Cerebellar nuclear complex (tissue), 1 donor: Measurements from ENCODE around the gene RPUSD3.
"Not testable (repeated sequence)": the region's sequence is repeated elsewhere in the genome, so short reads cannot be mapped to it uniquely, and the experiment has no call there.

ENCODE experiments used
- DNase-seq, 2 experiments: peaks; one replicate each; lab custom pipeline; 2025; lab: John Stamatoyannopoulos, UW

The RPUSD3 gene

DNA sequence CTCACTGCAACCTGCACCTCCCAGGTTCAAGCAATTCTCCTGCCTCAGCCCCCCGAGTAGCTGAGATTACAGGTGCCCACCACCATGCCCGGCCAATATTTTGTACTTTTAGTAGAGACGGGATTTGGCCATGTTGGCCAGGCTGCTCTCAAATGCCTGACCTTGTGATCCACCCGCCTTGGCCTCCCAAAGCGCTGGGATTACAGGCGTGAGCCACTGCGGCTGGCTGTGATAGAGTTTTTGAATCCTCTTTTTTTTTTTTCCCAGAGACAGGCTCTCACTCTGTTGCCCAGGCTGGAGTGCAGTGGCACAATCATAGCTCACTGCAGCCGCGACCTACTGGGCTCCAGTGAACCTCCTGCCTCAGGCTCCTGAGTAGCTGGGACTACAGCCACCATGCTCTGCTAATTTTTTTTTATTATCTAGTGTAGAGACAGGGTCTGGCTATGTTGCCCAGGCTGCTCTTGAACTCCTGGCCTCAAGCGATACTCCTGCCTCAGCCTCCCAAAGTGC is 21.4 kb upstream of the RPUSD3 start:
- DNase-seq = not testable (repeated sequence)

DNA sequence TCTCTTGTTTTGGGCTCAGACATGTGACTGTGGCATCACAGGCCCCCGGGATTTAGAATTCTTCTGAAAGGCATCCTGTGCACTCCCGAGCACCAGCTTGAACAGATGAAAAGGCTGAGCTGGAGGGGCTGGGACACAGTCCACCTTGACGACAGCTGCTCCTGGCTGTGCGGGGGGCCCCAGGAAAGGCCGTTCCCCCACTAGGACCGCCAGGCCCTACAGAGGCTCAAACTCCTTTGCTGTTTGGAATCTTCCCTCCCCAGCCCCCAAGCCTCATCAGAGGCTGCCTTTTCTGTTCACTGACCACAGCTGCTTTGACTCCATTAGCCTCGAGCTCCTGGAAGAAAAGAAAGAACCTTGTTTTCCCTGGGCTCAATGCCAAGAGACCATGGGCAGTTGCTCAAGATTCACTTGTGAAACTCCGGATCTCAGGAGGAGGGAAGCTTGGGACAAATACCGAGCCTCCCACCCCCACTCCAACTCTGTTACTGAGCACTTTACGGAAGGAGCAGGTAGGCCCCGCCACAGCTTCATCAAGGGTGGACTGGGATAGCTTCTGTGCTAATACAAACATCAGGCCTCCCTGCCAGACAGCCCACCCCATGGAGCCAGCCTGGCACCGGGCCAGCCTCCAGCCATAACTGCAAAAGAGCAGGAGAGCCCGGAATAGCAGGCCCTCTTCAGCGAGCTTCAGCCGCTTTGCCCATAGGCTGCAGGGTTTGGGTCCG is 20.6 kb upstream of the RPUSD3 start:
- DNase-seq = no peak

DNA sequence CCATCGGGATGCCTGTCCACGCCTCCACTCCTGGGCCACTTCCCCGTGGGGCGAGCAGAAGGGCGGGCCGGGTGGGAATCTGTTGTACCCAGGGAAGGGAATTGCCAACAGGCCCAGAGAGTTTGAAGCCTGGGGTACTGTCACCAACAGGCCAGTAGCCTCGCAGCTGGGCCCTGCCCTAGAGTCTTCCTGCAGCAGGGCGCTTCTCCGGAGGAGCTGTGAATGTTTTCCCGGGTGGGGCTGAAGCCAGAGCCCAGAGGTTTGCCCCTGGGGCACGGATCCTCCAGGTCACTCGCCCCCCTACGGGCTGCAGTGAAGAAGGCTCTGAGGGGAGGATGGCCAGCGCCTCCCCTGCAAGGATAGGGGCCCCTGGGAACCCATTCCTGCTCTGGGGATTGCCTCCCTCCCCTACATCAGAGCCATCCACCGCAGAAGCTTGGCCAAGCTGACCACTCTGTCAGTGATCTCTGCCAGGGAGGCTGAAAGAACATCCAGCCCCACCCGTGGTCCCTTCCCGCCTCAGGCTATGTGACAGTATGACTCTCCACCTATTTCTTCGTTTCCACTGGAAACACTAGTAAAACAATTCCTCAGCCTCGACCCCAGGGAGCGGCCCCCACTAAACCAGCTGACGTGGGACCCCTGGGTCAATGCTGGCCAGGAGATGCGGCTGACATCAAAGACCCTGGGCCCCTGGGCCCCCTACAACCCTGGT is 19.4 kb upstream of the RPUSD3 start:
- DNase-seq = no peak

DNA sequence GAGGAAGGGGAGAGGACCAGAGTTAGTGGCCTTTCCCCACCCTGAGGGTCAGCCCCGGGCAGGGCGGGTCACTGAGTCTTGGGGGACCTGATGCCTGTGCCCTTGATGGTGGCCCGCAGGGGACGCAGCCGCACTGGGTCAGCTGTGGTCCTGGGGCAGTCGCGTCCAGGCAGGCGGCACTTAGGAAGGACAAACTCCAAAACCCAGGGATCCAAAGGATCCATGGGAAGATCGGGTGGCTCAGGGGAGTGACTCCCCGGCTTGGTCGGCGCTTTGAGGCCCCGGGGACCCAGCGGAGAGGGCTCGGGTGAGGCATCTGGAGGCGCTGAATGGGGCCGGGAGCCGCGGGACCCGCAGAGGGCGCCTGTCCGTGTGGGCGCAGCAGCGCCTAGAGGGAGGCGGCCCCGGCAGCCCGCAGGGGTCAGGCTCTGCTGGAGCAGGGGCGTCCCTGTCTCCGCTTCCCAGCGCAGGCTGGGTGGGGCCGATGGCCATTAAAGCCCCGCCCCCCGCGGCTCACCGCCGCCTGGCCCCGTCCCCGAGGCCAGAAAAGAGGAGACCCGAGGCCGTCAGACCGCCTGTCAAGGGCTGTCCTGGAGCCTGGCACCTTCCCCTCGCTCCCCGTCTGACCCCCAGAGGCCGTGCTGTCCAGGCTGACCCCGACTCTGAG is 18.7 kb upstream of the RPUSD3 start:
- DNase-seq = no peak

DNA sequence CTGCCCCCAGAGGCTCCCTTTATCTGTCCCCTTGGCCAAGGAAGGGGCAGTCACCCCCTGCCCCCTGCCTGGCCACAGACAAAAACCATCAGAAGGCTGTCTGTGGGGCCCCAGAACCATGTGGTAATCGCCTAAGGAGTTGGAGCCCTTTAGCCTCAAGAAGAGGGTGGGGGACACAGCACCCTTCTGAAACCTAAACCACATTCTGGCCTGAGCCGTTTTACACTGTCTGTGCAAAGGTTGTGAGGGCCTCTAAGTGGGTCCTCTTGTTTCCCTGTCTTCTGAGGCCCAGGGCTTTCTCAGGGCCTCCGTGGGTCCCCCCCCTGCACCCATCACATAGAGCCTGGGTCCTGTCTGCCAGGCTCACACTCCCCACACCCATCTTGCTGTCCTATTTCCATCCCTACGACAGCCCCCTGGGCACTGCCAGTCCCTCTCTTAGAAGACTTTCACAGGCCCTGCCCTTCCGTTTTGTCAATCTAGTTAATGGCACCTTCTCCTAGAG is 17.9 kb upstream of the RPUSD3 start:
- no peak for DNase-seq

DNA sequence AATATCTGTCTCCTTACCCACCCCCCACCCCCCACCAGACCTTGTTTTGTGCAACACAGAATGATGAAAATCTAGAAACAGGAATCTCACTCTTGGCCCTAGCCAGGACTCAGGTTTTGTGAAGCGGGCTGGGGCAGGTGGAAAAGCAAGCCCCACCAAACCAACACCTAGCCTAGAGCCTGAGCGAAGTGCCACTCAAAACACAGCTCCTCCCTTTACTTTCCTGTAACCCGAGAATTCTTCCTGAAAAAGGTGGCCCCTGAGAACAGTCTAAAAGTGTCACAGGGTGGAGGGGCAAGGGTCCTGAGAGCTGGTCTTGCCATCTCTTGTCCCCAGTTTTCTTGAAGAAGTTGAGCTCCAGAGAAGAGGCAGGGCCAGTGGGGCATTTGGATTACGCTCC is 17.4 kb upstream of the RPUSD3 start:
- DNase-seq = no peak

DNA sequence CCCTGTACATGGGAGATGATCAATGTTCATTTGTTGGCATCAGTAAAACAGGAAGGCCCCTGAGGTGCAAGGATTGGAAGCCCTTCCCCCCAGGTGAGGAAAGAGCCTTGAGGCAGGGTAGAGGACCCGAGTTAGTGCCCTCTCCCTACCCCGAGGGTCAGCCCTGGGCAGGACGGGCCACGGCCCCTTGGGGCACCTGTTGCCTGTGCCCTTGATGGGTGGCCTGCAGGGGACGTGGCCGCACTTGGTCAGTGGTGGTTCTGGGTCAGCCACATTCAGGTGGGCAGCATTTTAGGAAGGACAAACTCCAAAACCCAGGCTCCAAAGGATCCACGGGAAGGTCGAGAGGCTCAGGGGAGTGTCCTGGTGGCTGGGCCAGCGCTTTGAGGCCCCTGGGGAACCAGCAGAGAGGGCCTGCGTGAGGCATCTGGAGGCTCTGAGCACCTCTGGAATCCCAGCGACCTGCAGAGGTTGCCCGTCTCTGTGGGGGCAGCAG is 15.8 kb upstream of the RPUSD3 start:
- no peak for DNase-seq

DNA sequence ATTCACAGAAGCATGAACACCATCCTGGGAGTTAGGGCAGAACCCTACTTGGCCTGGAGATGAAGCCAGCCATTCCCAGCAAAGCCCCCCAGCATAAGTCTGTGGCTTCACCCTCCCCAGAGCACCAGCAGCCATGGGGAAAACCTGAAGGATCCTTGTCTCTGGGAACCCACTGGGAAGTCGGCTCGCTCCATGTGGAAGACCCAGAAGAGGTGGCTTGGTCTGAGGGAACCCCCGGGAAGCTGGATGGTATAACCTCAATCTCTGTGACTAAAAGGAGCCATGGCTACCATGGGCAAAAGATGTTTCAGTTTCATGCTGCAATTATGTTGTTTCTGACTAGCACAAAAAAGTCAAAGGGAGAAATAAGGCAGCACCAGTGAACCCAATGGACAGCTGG is 11.8 kb upstream of the RPUSD3 start:
- DNase-seq = no peak

DNA sequence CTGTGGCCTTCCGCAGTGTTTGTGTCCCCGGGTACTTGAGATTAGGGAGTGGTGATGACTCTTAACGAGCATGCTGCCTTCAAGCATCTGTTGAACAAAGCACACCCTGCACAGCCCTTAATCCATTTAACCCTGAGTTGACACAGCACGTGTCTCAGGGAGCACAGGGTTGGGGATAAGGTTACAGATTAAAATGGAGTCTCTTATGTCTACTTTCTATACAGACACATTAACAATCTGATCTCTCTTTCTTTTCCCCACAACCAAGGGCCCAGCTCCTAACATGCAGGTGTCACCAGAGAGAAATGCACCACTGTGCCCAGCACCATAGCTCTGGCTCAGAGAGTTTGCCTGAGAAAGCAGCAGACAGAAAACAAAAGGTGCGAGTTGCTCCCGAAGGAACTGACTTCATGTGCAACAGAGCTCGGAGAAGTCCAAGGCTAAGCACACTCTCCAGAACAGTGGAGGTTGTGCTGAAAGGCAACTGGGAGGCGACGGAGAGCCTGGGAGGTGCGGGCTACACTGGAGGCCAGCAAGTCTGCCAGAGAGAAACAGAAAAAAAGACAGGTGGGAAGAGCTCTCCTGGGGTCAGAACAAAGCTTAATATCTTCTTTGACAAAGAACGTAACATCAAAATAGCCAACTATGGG is 10.6 kb upstream of the RPUSD3 start:
- DNase-seq = not testable (repeated sequence)

DNA sequence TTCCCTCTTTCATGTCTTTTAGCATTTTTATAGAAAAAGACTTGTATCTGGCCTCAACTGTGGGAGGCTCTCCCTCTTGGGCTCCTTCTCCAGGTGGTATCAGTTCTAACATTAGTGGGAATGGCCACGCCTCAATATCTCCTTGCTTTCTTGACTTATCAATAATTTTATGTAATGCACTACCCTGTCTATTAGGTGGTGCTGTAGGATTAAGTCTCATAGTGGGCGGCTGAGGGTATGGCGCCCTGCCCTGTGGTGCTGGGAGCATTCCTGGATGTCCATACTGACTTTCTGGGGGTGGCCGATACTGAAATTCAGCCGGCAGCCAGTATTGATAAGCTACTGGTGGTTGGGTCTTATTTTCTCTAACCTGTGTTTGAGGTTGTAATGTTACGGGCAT is 8.7 kb upstream of the RPUSD3 start:
- no peak for DNase-seq

DNA sequence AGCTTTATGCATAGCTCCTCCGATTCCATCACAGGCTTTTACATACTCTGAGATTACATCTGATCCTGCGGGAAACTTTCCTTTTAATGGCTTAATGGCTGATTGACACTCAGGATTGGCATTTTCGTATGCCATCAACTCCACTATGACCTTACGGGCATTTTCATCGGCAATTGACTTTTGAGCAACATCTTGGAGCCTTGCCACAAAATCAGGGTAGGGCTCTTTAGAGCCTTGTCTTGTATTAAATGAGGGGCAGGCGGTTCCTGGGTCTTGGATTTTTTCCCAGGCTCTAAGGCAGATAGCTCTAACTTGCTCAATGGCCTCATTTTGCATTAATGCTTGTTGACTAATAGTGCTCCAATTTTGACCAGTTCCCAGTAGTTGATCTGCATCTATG is 8.1 kb upstream of the RPUSD3 start:
- DNase-seq = not testable (repeated sequence)

DNA sequence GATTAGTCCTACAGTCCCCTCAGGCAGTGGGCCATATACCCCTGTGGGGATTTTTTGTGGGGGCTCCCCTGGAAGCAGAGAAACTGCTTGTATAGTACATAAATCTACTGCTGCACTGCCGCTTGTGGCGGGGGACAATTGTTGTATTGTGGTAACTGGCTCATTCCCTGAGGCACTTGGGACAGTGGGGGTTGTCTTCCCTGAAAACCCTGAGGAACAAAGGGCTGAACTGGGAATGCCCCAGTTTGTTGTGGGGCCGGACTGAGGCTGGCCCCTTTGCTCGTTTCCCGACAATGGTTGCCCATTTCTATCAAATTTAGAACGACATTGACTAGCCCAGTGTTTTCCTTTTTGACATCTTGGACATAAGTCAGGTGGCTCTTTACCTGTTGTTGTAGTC is 7.6 kb upstream of the RPUSD3 start:
- DNase-seq = not testable (repeated sequence)

DNA sequence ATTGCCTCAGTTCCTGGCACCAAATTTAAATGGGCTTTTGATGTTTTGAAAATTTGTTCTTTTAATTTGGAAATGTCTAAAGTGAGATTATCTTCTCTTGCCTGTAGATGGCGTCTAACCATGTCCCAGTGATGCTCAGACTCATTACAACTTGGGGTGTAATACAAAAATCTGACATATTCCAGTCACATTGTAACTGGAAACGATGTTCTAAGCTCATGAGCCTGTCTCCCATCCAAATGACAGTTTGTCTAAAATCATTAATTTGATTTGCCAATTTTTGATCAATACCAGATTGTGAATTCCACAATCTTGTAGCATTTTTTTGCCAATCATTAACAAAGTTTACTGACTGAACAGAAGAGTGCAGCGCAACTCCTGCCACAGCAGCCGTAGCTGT is 5.1 kb upstream of the RPUSD3 start:
- not testable (repeated sequence) for DNase-seq

DNA sequence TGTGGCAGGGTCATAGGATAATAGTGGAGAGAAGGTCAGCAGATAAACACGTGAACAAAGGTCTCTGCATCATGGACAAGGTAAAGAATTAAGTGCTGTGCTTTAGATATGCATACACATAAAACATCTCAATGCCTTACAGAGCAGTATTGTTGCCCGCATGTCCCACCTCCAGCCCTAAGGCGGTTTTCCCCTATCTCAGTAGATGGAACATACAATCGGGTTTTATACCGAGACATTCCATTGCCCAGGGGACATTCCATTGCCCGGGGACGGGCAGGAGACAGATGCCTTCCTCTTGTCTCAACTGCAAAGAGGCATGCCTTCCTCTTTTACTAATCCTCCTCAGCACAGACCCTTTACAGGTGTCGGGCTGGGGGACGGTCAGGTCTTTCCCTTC is 4.1 kb upstream of the RPUSD3 start:
- not testable (repeated sequence) for DNase-seq

DNA sequence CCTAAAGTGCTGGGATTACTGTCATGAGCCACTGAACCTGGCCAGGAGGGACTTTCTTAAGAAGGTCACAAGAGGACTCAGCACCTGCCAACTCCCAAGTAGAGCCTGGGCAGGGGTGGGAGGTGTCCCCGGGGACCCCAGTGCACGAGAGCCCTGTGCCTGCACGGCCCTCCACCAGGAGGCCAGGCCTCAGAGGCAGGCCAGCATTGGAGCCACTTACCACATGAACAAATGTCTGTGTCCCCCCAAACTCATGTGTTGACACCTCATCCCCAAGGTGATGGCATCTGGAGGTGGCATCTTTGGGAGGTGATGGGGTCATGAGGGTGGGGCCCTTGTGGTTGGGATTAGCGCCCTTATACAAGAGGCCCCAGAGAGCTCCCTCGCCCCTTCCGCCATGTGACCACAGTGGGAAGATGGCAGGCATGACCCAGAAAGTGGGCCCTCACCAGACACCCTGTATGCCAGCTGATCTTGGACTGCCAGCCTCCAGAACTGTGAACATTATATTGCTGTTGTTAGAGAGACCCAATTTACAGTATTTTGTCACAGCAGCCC is 3.2 kb upstream of the RPUSD3 start:
- DNase-seq = no peak

DNA sequence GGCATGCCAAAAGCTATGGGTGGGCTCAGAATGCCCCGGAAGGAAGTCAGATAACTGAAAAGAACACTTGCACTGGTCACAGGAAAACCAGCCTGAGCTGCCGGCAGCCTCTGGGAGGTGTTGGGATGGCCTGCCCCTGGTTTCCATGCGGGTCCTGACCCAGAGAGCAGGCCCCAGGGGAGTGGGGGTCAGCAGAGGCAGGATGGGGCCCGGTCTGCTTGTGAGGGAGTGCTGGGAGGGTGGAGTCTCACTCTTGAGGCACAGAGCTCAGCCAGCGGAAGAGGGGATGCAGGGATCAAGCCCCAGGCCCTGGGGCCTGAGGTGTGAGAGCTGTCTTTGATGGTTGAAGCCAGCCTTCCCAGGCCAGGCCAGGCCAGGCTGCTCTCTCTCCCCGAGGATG is 2.4 kb upstream of the RPUSD3 start:
- DNase-seq = no peak

DNA sequence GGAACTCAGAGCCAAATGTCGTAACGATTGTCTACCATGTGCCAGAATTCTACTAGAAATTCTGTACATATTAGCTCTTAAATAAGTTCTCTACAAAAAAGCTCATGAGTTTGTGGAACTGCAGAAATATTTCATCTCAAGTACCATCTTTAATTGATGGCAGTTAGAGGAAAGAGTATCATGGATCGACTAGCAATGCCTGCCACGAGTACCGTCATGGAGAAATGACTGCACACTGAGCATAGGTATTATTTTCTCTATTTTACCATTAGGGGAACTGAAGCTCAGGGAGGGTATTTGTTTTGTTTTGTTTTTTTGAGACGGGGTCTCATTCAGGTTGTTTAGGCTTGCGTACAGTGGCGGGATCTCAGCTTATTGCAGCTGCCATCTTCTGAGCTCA is 2.8 kb downstream of the RPUSD3 start:
- DNase-seq = no peak

DNA sequence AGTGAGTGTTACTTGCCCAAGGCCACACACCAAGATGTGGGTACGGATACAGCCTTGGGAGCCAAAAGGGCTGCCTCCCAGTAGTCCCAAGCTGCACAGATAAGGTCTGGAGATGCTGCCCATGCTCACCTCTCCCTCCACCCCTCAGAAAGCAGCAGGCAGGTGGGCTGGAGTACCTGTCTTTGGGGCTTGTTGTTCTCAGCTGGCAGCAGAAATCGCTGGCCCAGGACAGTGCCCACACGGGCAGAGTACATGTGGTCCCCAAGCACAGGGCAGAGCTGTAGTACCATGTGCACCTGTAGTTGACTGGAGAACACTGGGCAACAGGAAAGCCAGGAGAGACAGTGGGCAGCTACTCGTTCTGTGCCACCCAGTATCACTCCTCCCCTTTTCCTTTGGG is 5.0 kb downstream of the RPUSD3 start:
- no peak for DNase-seq

DNA sequence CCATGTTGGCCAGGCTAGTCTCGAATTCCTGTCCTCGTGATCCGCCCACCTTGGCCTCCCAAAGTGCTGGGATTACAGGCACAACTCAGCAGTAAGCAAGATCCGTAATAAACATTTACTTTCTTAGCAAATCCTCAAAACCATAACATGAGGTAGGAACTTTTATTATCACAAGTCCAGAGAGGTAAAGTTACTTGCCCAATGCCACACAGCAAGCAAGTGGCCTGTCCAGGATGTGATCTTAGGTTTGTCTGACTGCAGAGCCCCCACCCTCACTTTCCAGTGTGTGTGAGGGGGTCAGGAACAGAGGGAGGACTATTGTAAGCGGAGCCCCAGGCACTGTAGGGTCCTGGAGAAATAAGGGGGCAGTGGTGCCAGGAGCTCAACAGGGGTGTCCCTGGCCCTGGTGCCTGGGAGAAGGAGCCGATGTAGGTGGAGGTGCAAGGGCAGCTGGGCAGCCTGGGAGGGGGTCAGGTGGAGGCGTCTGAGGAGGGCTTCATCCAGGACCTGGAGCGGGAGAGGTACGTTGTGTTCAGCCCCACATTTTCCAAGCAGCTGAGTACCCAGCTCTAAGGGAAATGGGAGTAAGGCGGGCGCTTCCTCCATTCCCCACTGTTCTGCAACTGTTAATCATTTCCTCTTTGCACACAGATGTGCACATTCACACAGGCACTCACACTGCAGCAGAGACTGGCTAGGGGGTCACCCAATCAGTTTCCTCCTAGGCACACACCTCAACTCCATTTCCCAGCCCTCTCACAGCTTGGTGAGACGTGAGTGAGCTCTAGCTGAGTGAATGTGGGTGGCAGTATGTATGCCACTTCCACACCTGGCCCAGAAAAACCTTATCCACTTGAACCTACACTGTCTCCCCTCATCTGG is 5.9 kb downstream of the RPUSD3 start:
- DNase-seq = no peak

DNA sequence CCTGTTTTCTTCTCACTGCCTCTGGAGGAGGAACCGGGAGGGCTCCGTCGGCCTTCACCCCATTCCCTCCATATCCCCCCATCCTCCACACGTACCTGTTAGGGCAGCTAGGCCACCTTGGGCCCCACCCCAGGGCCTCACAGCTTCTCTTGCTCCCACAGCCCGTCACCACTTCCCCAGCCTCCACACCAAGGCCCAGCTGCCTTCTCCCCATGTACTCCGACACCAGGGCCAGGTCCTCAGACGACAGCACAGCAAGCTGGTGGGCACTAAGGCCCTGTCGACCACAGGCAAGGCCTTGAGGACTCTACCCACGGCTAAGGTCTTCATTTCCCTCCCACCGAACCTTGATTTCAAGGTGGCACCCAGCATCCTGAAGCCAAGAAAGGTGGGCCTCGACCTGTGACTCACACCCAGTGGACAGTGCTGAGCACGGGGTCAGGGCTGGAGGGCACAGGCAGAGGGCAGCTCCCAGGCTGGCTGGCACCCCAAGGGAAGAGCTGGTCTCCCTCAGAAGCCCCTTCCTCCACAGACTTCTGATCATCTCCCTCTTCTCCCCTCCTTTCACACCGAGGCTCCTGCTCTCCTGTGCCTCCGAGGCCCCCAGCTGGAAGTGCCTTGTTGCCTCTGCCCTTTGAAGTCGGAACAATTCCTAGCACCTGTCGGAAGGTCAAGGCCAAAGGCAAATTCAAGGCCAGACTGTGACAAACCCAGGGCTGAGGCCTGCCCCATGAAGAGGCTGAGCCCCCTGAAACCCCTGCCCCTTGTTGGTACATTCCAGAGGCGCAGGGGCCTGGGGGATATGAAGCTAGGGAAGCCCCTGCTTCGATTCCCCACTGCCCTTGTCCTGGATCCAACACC is 9.1 kb downstream of the RPUSD3 start:
- DNase-seq = no peak
